H1 (cell line): Measurements from ENCODE around the gene PET100. TPM values are rescaled to one million over a fixed set of nuclear protein-coding genes. Genes with fewer than 3 reads are reported as not detected.

Experiments used
- CTCF ChIA-PET: fragments of 300-600 bp; sonication (Branson Sonifier 250); formaldehyde crosslinking; loops from one replicate; lab custom pipeline; 2021; ENCODE audit not compliant: partially characterized antibody; lab: Charles Lee
- POLR2A ChIA-PET: fragments of 300-600 bp; sonication (Branson Sonifier 250); formaldehyde crosslinking; loops from one replicate; lab custom pipeline; 2021; ENCODE audit warnings: inconsistent platforms; ENCODE audit not compliant: partially characterized antibody; lab: Charles Lee
- DNase-seq, 2 experiments: peaks; one replicate each; pipeline versions ENCODE4 v3.0.0 to v3.0.0-alpha.2; 2010 to 2022; ENCODE audit warnings: low spot score in 2 of 2, low read depth in 1 of 2, mixed read lengths in 1 of 2
- FAIRE-seq: peaks from 2 replicates; lab custom pipeline; 2011; peaks lifted over from hg19 to GRCh38; lab: Jason Lieb, UNC
- H2AFZ ChIP-seq: 2 replicates; pipeline ENCODE4 v1.8.1; 2012; ENCODE audit warnings: low read length, inconsistent platforms
- H2AK5ac ChIP-seq: 2 replicates; pipeline ENCODE4 v1.6.1; 2013; ENCODE audit warnings: low read depth, low read length
- H2BK120ac ChIP-seq: replicated peaks from 2 replicates; pipeline ENCODE3; 2013; ENCODE audit warnings: low read depth, low read length, inconsistent platforms
- H2BK12ac ChIP-seq: 2 replicates; pipeline ENCODE4 v1.6.1; 2013; ENCODE audit warnings: low read depth, low read length
- H2BK15ac ChIP-seq: 2 replicates; pipeline ENCODE4 v1.6.1; 2013; ENCODE audit warnings: low read length
- H2BK20ac ChIP-seq: 2 replicates; pipeline ENCODE4 v1.6.1; 2013; ENCODE audit warnings: low read length
- H2BK5ac ChIP-seq: 2 replicates; pipeline ENCODE4 v1.6.1; 2013; ENCODE audit warnings: low read depth, low read length
- H3K14ac ChIP-seq: 2 replicates; pipeline ENCODE4 v1.6.1; 2013; ENCODE audit warnings: inconsistent platforms; ENCODE audit not compliant: insufficient read length
- H3K18ac ChIP-seq: 2 replicates; pipeline ENCODE4 v1.6.1; 2013; ENCODE audit warnings: low read length; ENCODE audit errors: extremely low read depth
- H3K23ac ChIP-seq: 2 replicates; pipeline ENCODE4 v1.6.1; 2013; ENCODE audit warnings: inconsistent platforms; ENCODE audit not compliant: insufficient read length
- H3K23me2 ChIP-seq: 2 replicates; pipeline ENCODE4 v1.6.1; 2013; ENCODE audit warnings: low read depth, low read length
- H3K27ac ChIP-seq: 2 replicates; pipeline ENCODE4 v1.6.1; 2011; ENCODE audit warnings: low read depth, low read length, inconsistent platforms
- H3K27me3 ChIP-seq, 4 experiments: replicated peaks in 1 of 4; 1 replicate in 1 of 4; 2 replicates in 3 of 4; pipeline versions ENCODE4 v1.6.1 to v1.8.1; 2011 to 2013; ENCODE audit warnings: low read length in 3 of 4, mild to moderate bottlenecking in 3 of 4, inconsistent platforms in 2 of 4, mixed read lengths in 2 of 4, moderate library complexity in 1 of 4; ENCODE audit not compliant: control insufficient read depth in 3 of 4, insufficient read depth in 3 of 4; ENCODE audit errors: extremely low read depth in 1 of 4
- H3K36me3 ChIP-seq, 4 experiments: 2 replicates each; pipeline versions ENCODE4 v1.6.1 to v1.8.1; 2011 to 2013; ENCODE audit warnings: mild to moderate bottlenecking in 4 of 4, low read length in 3 of 4, moderate library complexity in 2 of 4, control low read depth in 1 of 4, inconsistent platforms in 1 of 4; ENCODE audit not compliant: insufficient read depth in 4 of 4, control insufficient read depth in 2 of 4
- H3K4ac ChIP-seq: replicated peaks from 2 replicates; pipeline ENCODE3; 2013; ENCODE audit warnings: low read length, low read depth, mixed read lengths, inconsistent platforms; ENCODE audit not compliant: insufficient read length
- H3K4me1 ChIP-seq, 4 experiments: replicated peaks in 1 of 4; 1 replicate in 1 of 4; 2 replicates in 3 of 4; pipeline versions ENCODE4 v1.6.1 to v1.8.1; 2011 to 2013; ENCODE audit warnings: low read length in 3 of 4, inconsistent platforms in 2 of 4, mixed read lengths in 1 of 4; ENCODE audit not compliant: insufficient read depth in 4 of 4, control insufficient read depth in 3 of 4
- H3K4me2 ChIP-seq, 2 experiments: 2 replicates each; pipeline versions ENCODE4 v1.6.1 to v1.8.1; 2011 to 2013; ENCODE audit warnings: low read depth in 2 of 2, low read length in 2 of 2, control low read depth in 1 of 2, inconsistent platforms in 1 of 2, mild to moderate bottlenecking in 1 of 2; ENCODE audit not compliant: insufficient read depth in 1 of 2
- H3K4me3 ChIP-seq, 4 experiments: fragments of 200-600, 300-600 bp in 1 of 4; sonication (generic), shearing (Covaris generic), sonication (Bioruptor Twin) in 1 of 4; 2 replicates each; pipeline versions ENCODE4 v1.5.1 to v1.8.1; 2011 to 2016; ENCODE audit warnings: low read length in 4 of 4, low read depth in 3 of 4, control low read depth in 2 of 4, inconsistent platforms in 2 of 4, mild to moderate bottlenecking in 2 of 4, mixed read lengths in 1 of 4, moderate library complexity in 1 of 4; ENCODE audit not compliant: insufficient read depth in 2 of 4; ENCODE audit errors: extremely low read depth in 1 of 4
- H3K56ac ChIP-seq: replicated peaks from 2 replicates; pipeline ENCODE3; 2013; ENCODE audit warnings: low read depth, mild to moderate bottlenecking, mixed read lengths, low read length, inconsistent platforms; ENCODE audit not compliant: insufficient read length
- H3K79me1 ChIP-seq: 2 replicates; pipeline ENCODE4 v1.6.1; 2013; ENCODE audit warnings: low read depth, low read length, control low read depth
- H3K79me2 ChIP-seq, 2 experiments: 2 replicates each; pipeline versions ENCODE4 v1.6.1 to v1.8.1; 2012 to 2013; ENCODE audit warnings: low read length in 2 of 2, mild to moderate bottlenecking in 2 of 2, inconsistent platforms in 1 of 2; ENCODE audit not compliant: insufficient read depth in 2 of 2, control insufficient read depth in 1 of 2
- H3K9ac ChIP-seq, 4 experiments: replicated peaks in 1 of 4; 1 replicate in 1 of 4; 2 replicates in 3 of 4; pipeline versions ENCODE4 v1.6.1 to v1.8.1; 2011 to 2013; ENCODE audit warnings: low read depth in 3 of 4, low read length in 3 of 4, control low read depth in 2 of 4, mild to moderate bottlenecking in 2 of 4, moderate library complexity in 2 of 4, inconsistent platforms in 1 of 4; ENCODE audit errors: extremely low read depth in 1 of 4
- H3K9me3 ChIP-seq, 2 experiments: 2 replicates each; pipeline versions ENCODE4 v1.6.1 to v1.8.1; 2012 to 2013; ENCODE audit warnings: mild to moderate bottlenecking in 2 of 2, moderate library complexity in 2 of 2, control low read depth in 1 of 2, inconsistent platforms in 1 of 2, low read depth in 1 of 2, low read length in 1 of 2, mixed read lengths in 1 of 2; ENCODE audit not compliant: insufficient read depth in 2 of 2
- H4K20me1 ChIP-seq, 2 experiments: replicated peaks in 1 of 2; 2 replicates each; pipeline versions ENCODE3 to v1.8.1; 2011 to 2013; ENCODE audit warnings: inconsistent platforms in 2 of 2, low read length in 2 of 2, mild to moderate bottlenecking in 1 of 2; ENCODE audit not compliant: insufficient read depth in 2 of 2, control insufficient read depth in 1 of 2
- H4K5ac ChIP-seq: 2 replicates; pipeline ENCODE4 v1.6.1; 2013; ENCODE audit warnings: low read length, low read depth, mixed read lengths, inconsistent platforms; ENCODE audit not compliant: insufficient read length
- H4K8ac ChIP-seq: 2 replicates; pipeline ENCODE4 v1.8.0; 2013; ENCODE audit warnings: mild to moderate bottlenecking, moderate library complexity, low read length, inconsistent platforms; ENCODE audit not compliant: insufficient read depth; ENCODE audit errors: extremely low read depth
- H4K91ac ChIP-seq: replicated peaks from 2 replicates; pipeline ENCODE3; 2013; ENCODE audit warnings: low read length, mixed read lengths, inconsistent platforms; ENCODE audit not compliant: insufficient read length
- ASH2L ChIP-seq: fragments of 200-600, 300-600 bp; sonication (generic); IDR thresholded peaks from one replicate; pipeline ENCODE4 v1.7.1; 2017; ENCODE audit warnings: low read length
- CREB1 ChIP-seq: IDR thresholded peaks from 2 replicates; pipeline ENCODE4 v1.6.1; 2012; ENCODE audit warnings: inconsistent platforms
- CTCF ChIP-seq, 3 experiments: IDR thresholded peaks; 1 replicate in 2 of 3; 2 replicates in 1 of 3; pipeline versions ENCODE4 v1.5.1 to v1.6.1; 2011; ENCODE audit warnings: low read length in 3 of 3, mild to moderate bottlenecking in 3 of 3, inconsistent platforms in 2 of 3, low read depth in 1 of 3, moderate library complexity in 1 of 3; ENCODE audit not compliant: insufficient read depth in 1 of 3; ENCODE audit errors: control extremely low read depth in 1 of 3
- SIN3A ChIP-seq, 2 experiments: IDR thresholded peaks in 1 of 2; conservative IDR thresholded peaks in 1 of 2; 2 replicates each; pipeline ENCODE4 v1.6.1; 2011 to 2012; ENCODE audit warnings: low read length in 2 of 2, improper control_type of control experiment in 1 of 2, low read depth in 1 of 2, mild to moderate bottlenecking in 1 of 2
- SP1 ChIP-seq: IDR thresholded peaks from 2 replicates; pipeline ENCODE4 v1.6.1; 2011; ENCODE audit warnings: low read depth, low read length
- TAF1 ChIP-seq: IDR thresholded peaks from 2 replicates; pipeline ENCODE4 v1.6.1; 2011; ENCODE audit warnings: mild to moderate bottlenecking, low read depth, low read length
- WGBS, 2 experiments: shearing (Covaris generic) in 1 of 2; methylation state at CpG; one replicate each; pipeline versions ENCODE4 v1.1.6 to v1.1.7; 2013 to 2015; ENCODE audit warnings: low lambda C conversion rate in 2 of 2, mixed read lengths in 2 of 2, inconsistent platforms in 1 of 2, low coverage in 1 of 2, missing lambda C conversion rate in 1 of 2; ENCODE audit not compliant: insufficient replicate concordance in 2 of 2, insufficient coverage in 1 of 2, insufficient read length in 1 of 2; ENCODE audit errors: extremely low coverage in 1 of 2, missing lambda C conversion rate in 1 of 2; 5-methylcytosine and 5-hydroxymethylcytosine counted together
- polyA plus RNA-seq, 7 experiments: library from polyadenylated mRNA; depleted of rRNA in 3 of 7; stranded (reverse) in 5 of 7; unstranded in 2 of 7; fragments of >200 nt in 5 of 7; fragments of 200-250 nt in 2 of 7; gene quantifications; 1 replicate in 5 of 7; 2 replicates in 1 of 7; 4 replicates in 1 of 7; pipeline versions ENCODE4 v1.2.1 to v1.2.3, GENCODE V29; 2011 to 2013; ENCODE audit warnings: missing spikeins in 2 of 7, mixed read lengths in 2 of 7
- total RNA-seq: library from RNA; stranded (reverse); fragmentation: NEBNext Ultra II Directional; extraction: Animal tissue kit (Norgen Biotek cat#: 25700); gene quantifications from 2 replicates; pipeline ENCODE4 v1.2.1, GENCODE V29; 2021

Gene PET100
- total and polyA plus RNA-seq, 2 of the 8 experiments (the other 6 are each of a cell fraction or from before 2014, with no cell fraction given): 80.8 to 105 TPM

GRCh38 chr19:7618771-7619510 is 10.7 kb upstream of the PET100 start:
- Histone ChIP-seq H2BK15ac (no peak overlapping the region), H3K79me1 (no peaks in the 10 kb centered on the region; the same call in 1 of the 2 replicates), H3K14ac (no peak overlapping the region), H3K27me3 (no peaks in the 10 kb centered on the region), H3K4me3 (no peak overlapping the region), H4K20me1 (peaks cover 7 to 16% of the 10 kb centered on the region in 2 experiments), H2BK120ac (no peak overlapping the region), H2AFZ (no peak overlapping the region), H3K36me3 (peaks cover 8 to 54% (median 25%) of the 10 kb centered on the region in 4 experiments; a peak in 6 of 8 replicates), H3K4me1 (no peaks in the 10 kb centered on the region), H2BK12ac (no peak overlapping the region), H3K23ac (no peak overlapping the region), H2BK20ac (no peak overlapping the region), H3K27ac (no peak overlapping the region), H4K5ac (no peak overlapping the region), H4K91ac (no peak overlapping the region), H3K79me2 (no peaks in the 10 kb centered on the region), H3K9ac (no peak overlapping the region), H2AK5ac (no peak overlapping the region), H2BK5ac (no peak overlapping the region), H4K8ac (peak overlapping the region; percentile 68; the same call in 1 of the 2 replicates), H3K4me2 (no peak overlapping the region), H3K23me2 (no peaks in the 10 kb centered on the region), H3K56ac (no peak overlapping the region), H3K9me3 (no peaks in the 10 kb centered on the region), H3K18ac (no peak overlapping the region), H3K4ac (no peak overlapping the region)
- ChIA-PET POLR2A (interaction anchor here (0.9 to 4.3 kb wide), 9 partner anchors 10 to 64 kb away, joined by 3 to 29 read pairs (median 5); partner anchors contain the start of genes PCP2, PET100 and XAB2), CTCF (interaction anchor here (0.6 to 1.5 kb wide), 4 partner anchors 51 to 243 kb away, joined by 3 read pairs; no protein-coding TSS in a partner anchor)
- no peak for DNase-seq
- WGBS, 2 experiments: 92% methylated on average over 21 of the region's 21 CpGs; no CpG with 5 or more reads in 1 of the 2 experiments
- FAIRE-seq: no peak
- TF ChIP-seq CREB1: no peak
- TF ChIP-seq ASH2L: no peak
- TF ChIP-seq CTCF (IDR thresholded peaks at IDR 0.05; ENCODE audit: control extremely low read depth in 1 of 3, insufficient read depth in 1 of 3, low read depth in 1 of 3, low read length in 3 of 3): no peak
- TF ChIP-seq TAF1: no peak
- TF ChIP-seq SIN3A (conservative IDR thresholded peaks at IDR 0.05 in 1 of 2, IDR thresholded peaks at IDR 0.05 in 1 of 2; ENCODE audit: low read depth in 1 of 2, low read length in 2 of 2): no peak
- TF ChIP-seq SP1: no peak
